GM19452 (cell line): ENCODE results near the gene NCEH1.
A peak's percentile ranks its signal among the peaks of the same experiment; 100 is the strongest.
"Not testable (repeated sequence)": the region's sequence is repeated elsewhere in the genome, so short reads cannot be mapped to it uniquely, and the experiment has no call there.

Source experiments
- ATAC-seq: cut with Tn5 transposase; IDR thresholded peaks from one replicate; pipeline ENCODE4 v1.9.1; 2021; ENCODE audit not compliant: unreplicated experiment

NCEH1 gene

GRCh38 chr3:172676196-172676922 lies 34.5 kb downstream of the NCEH1 start:
- ATAC-seq: no peak

- no peak for ATAC-seq
Observed at GRCh38 chr3:172675441-172676193, 35.2 kb downstream of the NCEH1 start.

- ATAC-seq: no peak
Observed at GRCh38 chr3:172673210-172673679, 37.6 kb downstream of the NCEH1 start.

- no peak for ATAC-seq
Observed at GRCh38 chr3:172669021-172669420, 41.8 kb downstream of the NCEH1 start.

- ATAC-seq: peak; percentile 99
Observed at GRCh38 chr3:172666873-172667694, 43.8 kb downstream of the NCEH1 start.

GRCh38 chr3:172666181-172666872 lies 44.5 kb downstream of the NCEH1 start:
- ATAC-seq: peak; percentile 13

GRCh38 chr3:172665510-172665909 lies 45.4 kb downstream of the NCEH1 start:
- ATAC-seq: not testable (repeated sequence)

GRCh38 chr3:172660421-172660820 lies 50.4 kb downstream of the NCEH1 start:
- ATAC-seq: not testable (repeated sequence)

- ATAC-seq: no peak
Observed at GRCh38 chr3:172659246-172660002, 51.4 kb downstream of the NCEH1 start.

- no peak for ATAC-seq
Observed at GRCh38 chr3:172658344-172659245, 52.3 kb downstream of the NCEH1 start.

GRCh38 chr3:172656602-172657001 lies 54.3 kb downstream of the NCEH1 start:
- no peak for ATAC-seq

GRCh38 chr3:172655388-172655787 lies 55.5 kb downstream of the NCEH1 start:
- ATAC-seq: no peak

GRCh38 chr3:172654470-172654869 lies 56.4 kb downstream of the NCEH1 start:
- no peak for ATAC-seq

- ATAC-seq: no peak
Observed at GRCh38 chr3:172653004-172653572, 57.8 kb downstream of the NCEH1 start.

- no peak for ATAC-seq
Observed at GRCh38 chr3:172651936-172652625, 58.8 kb downstream of the NCEH1 start.

GRCh38 chr3:172649987-172650386 lies 60.9 kb downstream of the NCEH1 start:
- ATAC-seq: no peak

- no peak for ATAC-seq
Observed at GRCh38 chr3:172648747-172649146, 62.1 kb downstream of the NCEH1 start.

- no peak for ATAC-seq
Observed at GRCh38 chr3:172647823-172648222, 63.0 kb downstream of the NCEH1 start.
